NCI-H345 (cell line): ENCODE data around the gene TIMM44.
"Not testable (repeated sequence)": the region's sequence is repeated elsewhere in the genome, so short reads cannot be mapped to it uniquely, and the experiment has no call there.

Experiments used
- DNase-seq: peaks from one replicate; lab custom pipeline; 2025; lab: John Stamatoyannopoulos, UW

TIMM44 gene

DNA sequence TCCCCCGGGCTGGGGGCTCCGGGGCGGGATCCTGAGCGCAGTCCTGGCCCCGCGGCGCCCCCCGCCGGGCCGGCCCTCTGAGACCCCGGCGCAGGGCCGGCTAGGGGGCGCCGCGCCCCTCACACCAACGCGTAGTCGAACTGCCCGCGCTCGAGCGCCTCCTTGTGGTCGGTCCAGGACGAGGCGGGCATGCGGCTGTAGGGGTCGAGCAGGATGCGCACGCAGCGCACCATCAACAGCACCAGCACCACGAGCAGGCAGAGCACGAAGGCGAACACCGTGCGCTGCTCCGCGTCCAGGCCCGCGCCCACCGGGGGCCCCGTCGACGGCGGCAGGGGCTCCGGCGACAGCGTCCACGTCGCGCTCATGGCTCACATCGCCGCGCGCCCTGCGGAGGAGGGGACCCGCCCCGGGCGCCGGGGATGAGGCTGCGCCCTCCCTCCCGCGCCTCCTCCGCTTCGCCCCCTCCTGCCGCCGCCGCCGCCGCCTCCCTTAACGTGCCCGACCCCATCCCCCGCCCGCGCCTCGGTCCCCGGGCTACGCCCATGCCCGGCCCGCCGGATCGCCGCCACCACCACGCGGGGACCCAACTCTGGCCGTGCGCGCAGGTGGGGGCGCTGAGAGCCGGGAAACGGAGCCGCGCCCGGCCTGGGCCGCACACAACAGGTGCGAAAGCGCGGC, 18.2 kb downstream of the TIMM44 start:
- DNase-seq = peak; percentile 77

DNA sequence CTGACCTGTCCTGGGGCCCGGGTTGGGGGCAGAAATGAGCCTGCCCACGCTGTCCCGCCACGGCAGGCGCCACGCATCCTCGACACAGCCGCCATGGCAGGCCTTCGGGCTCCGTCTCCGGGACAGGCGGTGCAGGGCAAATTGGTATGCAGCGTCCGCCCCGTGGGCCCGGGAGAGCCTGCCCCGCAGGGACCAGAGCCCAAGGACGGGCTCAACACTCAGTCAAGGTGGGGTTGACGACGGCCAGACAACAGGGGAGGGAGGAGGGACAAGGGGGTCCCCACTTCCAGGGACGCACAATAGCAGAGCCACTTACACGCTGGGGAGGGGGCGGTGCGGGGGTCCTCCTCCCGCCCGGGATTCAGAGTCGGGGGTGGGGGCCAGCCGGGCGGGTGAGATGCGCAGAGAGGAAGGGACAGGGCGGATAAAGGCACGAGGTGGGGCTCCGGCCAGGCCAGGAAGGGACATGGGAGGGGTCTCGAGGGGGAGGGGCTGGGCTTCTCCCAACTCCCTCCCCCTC, 18.8 kb downstream of the TIMM44 start:
- no peak for DNase-seq

DNA sequence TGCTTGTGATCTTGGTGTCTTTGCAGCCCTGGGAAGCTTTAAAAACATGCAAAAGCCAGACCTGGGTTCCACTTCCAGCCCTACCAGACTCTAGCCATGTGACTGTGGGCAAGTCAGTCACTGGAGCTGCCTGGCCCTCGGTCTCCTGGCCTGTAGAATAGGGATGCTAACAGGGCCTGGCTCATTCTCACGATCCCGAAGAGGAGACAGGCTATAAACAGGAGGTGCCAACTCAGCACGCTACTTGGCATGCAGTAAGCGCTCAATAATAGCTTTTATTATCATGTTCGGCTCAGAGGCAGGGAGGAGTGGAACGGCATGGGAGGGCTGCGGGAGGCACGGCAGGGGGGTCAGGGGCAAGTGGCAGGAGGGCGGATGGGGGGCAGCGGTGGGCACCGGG, 19.2 kb downstream of the TIMM44 start:
- no peak for DNase-seq

DNA sequence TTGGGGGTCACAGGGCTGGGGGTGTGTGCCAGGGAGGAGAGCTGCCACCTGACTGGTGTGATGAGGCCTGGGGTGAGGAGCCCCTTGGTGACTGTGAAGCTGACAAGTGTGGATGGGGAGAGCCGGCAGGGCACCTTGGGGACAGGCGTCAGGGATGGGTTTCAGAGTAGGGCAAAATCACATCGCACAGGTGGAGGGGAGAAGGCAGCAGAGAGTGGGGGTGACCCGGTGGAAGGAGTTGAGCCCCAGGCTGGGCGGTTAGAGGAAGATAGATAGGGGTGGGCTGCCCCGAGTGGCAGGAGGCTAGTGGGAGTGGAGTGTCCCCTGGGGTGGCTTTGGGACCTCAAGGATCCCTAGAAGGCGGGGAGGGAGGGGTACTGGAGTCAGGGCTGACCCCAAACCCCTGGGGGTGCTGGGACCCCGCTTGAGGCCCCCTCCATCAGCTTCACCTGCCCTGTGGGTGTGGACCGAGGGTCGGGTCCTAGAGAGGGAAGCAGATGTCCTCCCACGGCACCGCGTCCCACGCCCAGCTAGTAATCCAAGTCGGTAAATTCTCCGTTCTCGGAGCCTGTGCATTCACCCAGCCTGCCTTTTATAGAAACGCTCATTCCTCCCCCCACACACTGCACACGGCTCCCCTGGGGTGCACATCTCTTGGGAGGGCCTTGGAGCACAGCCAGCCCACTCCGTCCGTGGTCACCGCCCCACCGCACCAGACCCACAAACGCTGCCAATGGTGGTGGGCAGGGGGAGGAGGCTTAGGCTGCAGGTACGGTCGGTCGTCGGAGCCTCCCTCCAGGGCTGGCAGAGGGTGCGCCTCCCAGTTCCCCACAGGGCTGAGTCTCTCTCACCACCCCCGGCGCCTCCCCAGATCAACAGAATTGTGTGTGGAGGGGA, 19.9 kb downstream of the TIMM44 start:
- no peak for DNase-seq

DNA sequence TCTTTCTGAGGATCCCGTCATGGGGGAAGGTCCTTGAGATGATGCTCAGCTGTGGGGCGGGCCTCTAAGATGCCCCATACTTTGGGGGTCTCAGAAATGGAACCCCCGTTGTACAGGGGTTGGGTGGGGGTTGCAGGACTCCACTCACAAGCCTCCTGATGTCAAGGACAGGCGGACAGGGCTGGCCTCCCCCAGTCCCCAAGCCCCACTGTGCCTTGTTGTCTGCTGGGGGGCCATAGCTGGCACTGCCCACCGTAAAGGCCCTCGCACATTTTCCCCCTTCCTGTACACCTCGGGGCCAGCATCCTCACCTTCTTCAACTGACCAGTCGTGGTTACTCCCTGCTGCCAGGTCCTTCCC, 20.6 kb downstream of the TIMM44 start:
- no peak for DNase-seq

DNA sequence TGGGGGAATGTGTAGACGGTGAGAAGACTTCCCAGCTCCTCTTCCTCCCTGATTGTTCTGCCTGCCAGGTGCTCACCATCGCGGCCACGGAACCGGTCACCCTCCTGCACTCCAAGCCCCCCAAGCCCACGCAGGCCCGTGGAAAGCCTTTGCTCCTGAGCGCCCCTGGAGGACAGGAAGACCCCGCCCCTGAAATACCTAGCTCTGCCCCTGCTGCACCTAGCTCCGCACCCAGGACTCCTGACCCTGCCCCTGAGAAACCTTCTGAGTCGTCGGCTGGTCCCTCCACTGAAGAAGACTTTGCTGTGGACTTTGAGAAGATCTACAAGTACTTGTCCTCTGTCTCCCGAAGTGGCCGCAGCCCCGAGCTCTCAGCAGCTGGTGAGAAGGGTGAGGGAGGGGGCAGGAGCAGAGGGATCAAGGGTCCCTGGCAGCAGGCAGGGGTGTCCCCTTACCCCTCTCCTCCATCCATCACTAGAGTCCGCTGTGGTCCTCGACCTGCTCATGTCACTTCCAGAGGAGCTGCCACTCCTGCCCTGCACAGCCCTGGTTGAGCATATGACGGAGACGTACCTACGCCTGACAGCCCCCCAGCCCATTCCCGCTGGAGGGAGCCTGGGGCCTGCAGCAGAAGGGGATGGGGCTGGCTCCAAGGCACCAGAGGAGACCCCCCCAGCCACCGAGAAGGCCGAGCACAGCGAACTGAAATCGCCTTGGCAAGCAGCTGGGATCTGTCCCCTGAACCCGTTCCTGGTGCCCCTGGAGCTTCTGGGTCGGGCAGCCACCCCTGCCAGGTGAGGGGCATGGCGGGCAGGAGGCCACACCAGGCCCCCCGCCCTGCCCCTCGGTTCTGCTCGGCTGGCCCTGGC, 21.3 kb downstream of the TIMM44 start:
- DNase-seq = no peak

DNA sequence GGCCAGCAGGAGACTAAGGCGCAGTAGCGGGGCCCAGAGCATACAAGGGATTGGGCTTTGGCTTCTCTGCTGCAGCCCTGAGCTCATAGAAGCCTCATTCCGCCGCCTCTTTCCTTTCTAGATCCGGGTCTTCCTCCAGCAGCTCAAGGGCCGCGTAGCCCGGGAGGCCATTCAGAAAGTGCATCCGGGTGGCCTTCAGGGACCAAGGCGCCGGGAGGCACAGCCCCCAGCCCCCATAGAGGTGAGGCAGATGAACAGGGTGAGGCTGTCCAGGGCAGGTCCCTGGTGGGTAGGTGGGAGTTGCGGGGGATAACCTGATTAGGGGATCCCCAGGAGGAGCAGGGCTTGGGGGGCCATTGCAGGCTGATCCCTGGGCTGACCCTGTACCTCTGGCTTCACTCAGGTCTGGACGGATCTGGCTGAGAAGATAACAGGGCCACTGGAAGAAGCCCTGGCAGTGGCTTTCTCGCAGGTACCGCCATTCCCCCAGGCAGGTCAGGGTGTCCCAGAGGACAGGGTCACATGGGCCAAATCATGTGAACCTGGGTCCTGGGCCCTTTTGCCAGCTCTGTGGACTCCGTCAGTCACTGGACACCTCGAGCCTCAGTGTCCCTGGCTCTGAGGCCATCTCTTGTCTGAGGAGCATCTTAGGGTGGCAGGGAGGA, 22.0 kb downstream of the TIMM44 start:
- peak; percentile 59 for DNase-seq

DNA sequence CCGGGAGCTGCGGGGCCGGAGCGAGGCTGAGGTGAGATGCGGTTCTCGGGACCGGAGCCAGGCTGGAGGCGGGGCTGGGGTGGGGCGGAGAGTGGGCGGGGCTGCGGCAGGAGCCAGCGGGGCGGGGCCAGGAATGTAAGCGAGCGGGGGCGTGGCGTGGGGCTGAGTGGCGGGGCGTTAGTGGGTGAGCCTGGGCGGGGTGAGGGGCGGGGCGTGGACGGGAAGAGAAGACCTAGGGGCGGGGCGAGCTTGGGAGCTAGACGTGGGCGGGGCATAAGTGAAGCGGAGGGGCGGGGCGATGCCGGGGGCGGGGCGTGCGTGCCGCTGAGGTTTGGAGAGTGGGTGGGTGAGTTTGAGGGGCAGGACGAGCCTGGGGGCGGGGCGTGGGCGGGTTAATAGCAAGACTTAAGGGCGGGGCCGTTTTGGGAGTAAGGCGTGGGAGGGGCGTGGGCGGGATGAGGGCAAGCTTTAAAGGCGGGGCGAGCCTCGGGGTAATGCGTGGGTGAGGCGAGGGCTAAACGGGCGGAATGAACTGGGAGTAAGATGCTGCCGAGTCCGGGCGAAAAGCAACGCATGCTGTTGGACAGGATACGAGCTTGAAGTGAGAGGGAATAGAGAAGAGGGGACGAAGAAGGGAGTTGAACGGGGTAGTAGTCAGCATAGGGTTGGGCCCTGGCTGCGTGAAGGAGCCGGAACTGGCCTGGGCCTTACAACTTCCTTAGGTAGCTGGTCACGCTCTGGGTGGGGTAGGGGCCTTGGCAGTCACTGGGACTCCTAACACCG, 22.8 kb downstream of the TIMM44 start:
- peak; percentile 97 for DNase-seq

DNA sequence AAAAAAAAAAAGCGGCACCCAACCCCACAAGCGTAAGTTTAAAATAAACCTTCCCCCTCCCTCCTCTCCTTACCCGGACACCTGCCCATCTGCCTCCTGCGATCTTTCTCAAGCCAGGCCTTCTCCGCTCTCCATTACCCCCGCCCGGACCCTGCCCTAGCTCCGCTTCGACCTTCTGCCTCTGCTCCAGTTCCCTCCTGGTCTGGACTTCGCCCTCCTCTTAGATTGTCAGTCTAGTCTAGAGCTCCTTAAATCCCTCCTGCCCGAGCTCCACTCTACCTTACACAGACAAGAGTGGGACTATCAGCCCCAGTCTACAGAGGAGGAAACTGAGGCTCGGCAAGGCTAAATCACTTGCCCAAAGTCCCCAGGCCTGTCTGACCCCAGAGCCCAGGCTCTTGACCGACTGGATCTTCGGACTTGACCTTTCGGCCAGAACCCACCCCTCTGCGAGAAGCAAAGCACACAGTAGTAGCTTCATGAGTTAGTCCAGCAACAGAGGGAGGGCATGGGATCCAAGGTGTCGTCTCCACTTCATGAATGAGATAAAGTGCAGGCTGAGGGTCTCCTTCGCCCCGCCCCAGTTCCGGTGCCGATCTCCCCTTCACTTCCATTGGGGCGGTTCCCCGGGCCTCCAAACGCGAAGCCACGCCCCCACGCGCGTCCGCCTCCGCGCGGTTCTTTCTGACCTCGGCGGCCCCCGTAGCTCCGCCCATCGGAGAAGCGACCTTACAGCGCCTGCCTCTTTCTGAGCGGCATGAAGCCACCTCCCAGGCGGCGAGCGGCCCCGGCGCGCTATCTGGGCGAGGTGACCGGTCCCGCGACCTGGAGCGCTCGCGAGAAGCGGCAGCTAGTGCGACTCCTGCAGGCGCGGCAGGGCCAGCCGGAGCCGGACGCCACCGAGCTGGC, 23.6 kb downstream of the TIMM44 start, which contains the start of gene SNAPC2:
Gene SNAPC2, plus strand, starts transcription at position 729 of the 909 bp plus-strand sequence. Its CDS starts 29 bp downstream, at position 758.
- peak; percentile 94 for DNase-seq

DNA sequence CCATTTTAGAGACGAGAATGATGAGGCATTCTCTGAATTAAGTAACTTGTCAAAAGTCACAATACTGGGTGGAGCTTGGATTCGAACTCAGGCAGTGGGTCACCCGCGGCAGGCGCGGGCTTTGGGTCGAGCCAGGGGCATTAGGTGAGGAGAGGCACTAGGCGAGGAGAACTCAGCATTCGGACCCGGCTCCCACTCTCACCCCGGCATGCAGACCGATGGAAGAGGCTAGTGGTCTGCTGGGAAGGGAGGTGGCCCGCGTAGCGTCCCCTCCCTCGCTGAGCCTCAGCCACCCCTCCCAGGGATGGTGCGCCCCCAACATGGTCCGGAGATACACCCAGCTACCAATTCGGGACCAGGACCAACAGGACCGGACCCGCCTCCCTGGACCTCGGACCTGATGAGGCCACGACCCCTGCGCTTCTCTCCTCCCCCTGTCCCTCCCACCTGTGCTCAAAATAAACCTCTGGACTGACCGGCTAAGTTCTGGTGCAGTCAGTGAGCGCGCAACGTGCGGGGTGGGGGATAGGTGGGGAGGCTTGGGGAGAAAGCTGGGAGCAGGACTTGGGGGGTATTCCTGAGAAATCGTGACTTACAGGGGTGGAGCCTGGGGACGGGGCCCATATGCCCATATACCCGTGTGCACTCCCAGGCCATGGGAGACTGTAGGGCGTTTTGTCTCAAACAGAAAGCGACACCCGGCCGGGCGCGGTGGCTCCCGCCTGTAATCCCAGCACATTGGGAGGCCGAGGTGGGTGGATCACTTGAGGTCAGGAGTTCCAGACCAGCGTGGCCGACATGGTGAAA, 24.6 kb downstream of the TIMM44 start:
- no peak for DNase-seq

DNA sequence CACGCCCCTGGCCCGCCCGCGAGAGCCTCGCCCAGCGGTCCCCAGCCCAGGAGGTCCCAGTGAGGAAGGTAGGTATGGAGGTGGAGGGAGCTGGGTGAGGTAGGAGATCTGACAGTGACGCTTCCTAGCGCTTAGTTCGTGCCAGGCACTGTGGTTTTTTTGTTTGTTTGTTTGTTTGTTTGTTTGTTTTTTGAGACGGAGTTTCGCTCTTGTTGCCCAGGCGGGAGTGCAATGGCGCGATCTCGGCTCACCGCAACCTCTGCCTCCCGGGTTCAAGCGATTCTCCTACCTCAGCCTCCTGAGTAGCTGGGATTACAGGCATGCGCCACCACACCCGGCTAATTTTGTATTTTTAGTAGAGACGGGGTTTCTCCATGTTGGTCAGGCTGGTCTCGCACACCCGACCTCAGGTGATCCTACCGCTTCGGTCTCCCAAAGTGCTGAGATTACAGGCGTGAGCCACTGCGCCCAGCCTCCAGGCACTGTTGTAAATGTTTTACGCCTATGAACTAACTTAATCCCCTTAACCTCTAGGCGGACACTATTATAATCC, 25.3 kb downstream of the TIMM44 start:
- DNase-seq = not testable (repeated sequence)

DNA sequence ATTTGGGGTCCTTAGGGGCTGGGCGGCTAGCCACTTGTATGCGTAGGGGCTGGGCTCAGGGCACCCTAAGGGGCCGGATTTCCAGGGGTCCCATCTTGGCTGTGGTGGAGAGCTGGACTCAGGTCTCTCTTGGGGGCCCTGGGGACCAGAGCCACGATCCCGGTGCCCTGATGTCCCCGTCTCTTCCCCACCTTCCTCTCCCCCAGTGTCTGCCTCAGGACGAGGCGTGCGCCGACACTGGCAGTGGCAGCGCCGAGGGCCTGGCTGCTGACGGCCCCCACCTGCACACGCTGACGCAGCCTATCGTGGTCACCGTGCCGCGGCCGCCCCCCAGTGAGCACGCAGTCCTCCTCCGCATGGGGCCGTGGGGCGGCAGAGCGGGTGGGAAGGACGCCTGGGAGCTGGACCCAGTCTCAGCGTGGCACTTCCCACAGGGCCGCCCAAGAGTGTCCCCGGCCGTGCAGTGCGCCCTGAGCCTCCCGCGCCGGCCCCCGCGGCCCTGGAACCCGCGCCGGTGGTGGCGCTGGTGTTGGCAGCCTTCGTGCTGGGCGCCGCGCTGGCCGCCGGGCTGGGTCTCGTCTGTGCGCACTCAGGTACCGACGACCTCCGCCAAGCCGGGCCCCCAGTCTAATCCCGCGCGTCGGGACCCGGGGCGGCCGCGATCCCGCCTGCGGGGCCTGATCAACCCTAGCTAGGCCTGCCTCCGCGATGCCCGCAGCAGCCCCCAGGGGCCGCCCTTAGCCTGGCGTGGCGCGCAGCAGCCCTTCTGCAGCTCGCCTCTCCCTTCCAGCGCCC, 26.0 kb downstream of the TIMM44 start:
- DNase-seq = peak; percentile 47

DNA sequence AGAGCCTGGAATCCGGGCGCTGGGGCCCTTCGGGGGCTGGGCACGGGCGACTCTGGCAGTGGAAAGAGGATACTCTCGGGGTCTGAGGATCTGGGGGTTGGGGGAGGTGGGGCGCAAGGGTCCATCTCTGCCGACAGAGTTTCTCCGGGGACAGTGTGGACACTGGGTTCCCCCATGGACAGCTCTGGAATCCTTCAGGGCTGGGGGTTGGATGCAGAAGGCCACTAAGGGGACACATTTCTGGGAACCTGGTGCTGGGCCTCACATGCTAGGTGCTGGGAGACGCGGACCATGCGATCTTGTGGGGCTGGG, 26.6 kb downstream of the TIMM44 start:
- DNase-seq = no peak

DNA sequence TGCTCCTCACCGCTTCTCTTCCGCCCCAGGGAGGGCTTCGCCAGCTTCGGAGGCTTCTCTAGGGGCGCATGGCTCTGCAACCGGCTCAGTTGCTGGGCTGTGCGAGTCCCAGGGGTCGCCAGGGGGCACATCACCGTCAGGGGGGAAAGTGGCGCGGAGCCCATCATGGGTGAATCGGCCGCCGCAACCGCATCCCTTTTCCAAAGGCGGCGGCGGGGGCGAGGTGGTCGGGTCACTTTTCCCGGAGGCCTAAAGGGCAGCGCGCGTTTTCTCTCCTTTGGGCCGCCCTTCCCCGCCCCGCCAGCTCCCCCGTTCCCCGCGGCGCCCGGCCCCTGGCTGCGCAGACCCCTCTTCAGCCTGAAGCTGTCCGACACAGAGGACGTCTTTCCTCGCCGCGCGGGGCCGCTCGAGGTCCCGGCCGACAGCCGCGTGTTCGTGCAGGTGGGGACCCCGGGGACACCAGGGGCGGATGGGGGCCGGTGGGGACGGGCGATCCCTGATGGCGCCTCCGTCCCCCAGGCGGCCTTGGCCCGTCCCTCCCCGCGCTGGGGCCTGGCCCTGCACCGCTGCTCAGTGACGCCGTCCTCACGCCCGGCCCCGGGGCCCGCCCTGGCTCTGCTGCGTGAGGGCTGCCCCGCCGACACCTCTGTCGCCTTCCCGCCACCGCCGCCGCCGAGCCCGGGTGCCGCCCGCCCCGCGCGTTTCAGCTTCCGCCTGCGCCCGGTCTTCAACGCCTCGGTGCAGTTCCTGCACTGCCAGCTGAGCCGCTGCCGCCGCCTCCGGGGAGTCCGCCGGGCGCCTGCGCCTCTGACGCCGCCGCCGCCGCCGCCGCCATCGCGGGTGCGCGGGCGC, 27.1 kb downstream of the TIMM44 start:
- no peak for DNase-seq

DNA sequence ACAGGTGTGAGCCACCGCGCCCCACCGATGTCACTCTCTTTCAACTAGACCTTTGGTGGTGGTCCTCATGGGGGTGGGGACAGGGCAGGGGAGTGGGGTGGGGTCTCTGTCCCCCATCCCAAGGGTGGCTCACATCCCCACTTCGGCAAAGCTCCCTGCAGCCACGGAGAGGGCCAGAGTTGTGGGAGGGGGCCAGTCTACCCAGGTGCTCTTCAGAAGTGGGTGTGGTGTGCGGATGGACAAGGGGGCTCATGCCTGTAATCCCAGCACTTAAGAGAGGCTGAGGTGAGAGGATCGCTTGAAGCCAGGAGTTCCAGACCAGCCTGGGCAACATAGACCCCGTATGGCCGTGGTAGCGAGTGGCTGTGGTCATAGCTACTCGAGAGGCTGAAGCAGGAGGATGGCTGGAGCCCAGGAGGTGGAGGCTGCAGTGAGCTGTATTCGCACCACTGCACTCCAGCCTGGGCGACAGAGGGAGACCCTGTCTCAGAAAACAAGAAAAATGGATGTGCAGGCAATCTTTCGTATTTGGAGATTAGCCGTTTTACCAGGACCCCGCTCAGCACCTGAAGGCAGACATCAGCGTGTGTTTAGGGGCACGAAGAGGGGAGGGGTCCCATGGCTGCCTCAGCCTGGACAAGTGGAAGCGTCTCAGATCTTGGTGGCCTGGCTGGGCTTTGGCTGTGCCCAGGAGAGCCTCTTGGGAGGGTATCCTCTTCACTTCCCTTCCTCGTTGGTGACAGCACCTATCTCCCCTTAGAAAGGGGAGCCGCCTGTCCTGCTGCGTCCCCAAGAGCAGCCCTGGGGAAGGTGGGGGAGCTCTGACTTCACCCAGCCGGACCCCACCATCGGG, 28.0 kb downstream of the TIMM44 start:
- DNase-seq = no peak

DNA sequence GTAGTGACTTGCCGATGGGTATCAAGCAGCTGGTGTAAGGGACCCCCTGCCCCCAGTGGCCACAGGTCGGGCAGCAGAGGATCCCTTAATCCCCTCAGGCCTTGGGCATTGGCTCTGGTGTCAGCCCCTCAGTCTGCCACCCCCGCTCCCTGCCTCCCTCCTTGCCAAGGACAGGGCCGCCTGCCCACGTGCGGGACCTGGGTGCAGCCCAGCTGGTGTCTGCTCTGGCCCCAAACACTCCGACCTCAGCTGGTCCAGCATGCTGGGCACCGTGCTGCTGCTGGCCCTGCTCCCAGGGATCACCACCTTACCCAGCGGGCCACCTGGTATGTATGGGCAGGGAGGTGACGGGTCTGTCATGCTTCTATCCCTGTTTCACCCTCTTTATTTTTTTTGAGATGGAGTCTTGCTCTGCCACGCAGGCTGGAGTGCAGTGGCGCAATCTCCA, 28.8 kb downstream of the TIMM44 start, which contains the start of gene TGFBR3L:
Gene TGFBR3L, plus strand, starts transcription at position 233 of the 448 bp plus-strand sequence.
- no peak for DNase-seq
